Astrocyte of the cerebellum (primary cell): ENCODE data around the gene MAPKBP1.

ENCODE experiments used
- DNase-seq: peaks from one replicate; pipeline ENCODE4 v3.0.0-alpha.2; 2011; ENCODE audit warnings: low read depth
- H3K4me3 ChIP-seq: 2 replicates; pipeline ENCODE4 v1.5.1; 2011; ENCODE audit warnings: mild to moderate bottlenecking, low read depth, low read length, moderate library complexity
- CTCF ChIP-seq: IDR thresholded peaks from 2 replicates; pipeline ENCODE4 v1.5.1; 2012; ENCODE audit warnings: low read length, low read depth, moderate library complexity, mild to moderate bottlenecking; ENCODE audit errors: missing control alignments
- in situ Hi-C: cut with HindIII; loops from 2 replicates; pipeline ENCODE4 v1.10.0; 2017; ENCODE audit warnings: low sequenced_read_pairs

The MAPKBP1 gene

GRCh38 chr15:41797201-41797944 is 23.1 kb downstream of the MAPKBP1 start:
- in situ Hi-C loops: loop anchor here (25.0 kb wide), 1 partner anchor 90 kb away; the partner anchor contains the start of gene SPTBN5
- DNase-seq: no peak
- no peak overlapping the region for H3K4me3 ChIP-seq
- no peak for TF ChIP-seq CTCF

GRCh38 chr15:41798607-41799487 is 24.6 kb downstream of the MAPKBP1 start:
- TF ChIP-seq CTCF: no peak
- H3K4me3 ChIP-seq: no peak overlapping the region
- in situ Hi-C loops: loop anchor here (25.0 kb wide), 1 partner anchor 88 kb away; the partner anchor contains the start of gene SPTBN5
- no peak for DNase-seq

DNA sequence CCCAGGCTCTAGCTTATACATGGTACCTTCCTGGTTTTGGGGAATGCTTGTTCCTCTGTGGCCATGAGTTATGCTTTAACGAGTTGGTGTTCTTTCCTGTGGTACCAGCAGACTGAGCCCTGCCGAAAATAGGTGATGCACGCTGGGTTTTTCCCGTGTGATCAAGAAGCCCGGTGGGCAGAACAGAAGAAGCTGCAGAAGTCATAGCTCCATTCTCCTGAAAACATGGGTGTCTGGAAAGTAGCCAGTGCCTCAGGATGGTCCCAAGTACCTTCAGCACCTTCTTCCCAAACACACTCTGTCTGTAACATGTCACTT is 25.2 kb downstream of the MAPKBP1 start:
- H3K4me3 ChIP-seq: no peak overlapping the region
- DNase-seq: no peak
- no peak for TF ChIP-seq CTCF
- in situ Hi-C loops: loop anchor here (25.0 kb wide), 1 partner anchor 88 kb away; the partner anchor contains the start of gene SPTBN5

DNA sequence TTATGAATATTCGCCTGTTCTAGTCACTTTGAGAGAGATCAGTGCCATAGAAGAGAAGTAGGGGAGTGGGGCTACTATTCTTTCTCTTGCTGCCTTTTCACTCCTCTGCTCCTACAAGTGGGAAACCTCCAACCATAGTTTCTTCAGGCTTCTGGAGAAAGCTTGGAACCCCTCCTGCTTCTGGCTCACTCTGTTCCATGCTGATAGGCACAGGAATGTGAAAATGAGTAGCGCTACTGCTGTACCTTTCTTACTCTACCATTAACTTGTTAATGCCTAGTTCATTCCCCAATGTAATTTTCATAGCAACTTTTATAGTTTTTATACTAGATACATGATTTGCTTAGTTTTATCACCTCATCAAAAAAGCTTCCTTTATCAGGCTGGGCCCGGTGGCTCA is 26.9 kb downstream of the MAPKBP1 start:
- no peak for DNase-seq
- TF ChIP-seq CTCF: no peak
- no peak overlapping the region for H3K4me3 ChIP-seq
- in situ Hi-C loops: no loop called here

- no peak for DNase-seq
- no peak overlapping the region for H3K4me3 ChIP-seq
- TF ChIP-seq CTCF: no peak
- in situ Hi-C loops: no loop called here
Measured at GRCh38 chr15:41801850-41802455, 27.7 kb downstream of the MAPKBP1 start.

DNA sequence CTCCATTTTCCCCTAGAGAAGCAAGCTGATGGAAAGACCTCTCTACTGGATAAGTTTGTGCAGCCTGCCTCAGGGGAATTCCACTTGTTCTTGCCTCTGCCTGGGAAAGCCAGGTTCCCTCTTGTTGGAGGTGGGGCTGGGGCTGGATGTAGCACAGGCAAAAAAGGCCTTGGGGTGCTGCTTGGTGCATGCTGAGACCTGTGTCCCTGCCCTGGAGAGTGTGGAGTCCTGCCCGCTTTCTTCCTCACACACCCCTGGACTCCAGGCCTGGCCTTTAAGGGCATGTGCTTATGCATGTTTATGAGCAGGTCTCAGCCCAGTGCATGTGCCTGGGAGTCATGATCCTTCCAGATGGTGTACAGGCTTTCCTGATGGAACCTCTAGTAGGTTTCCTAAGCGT is 30.1 kb downstream of the MAPKBP1 start:
- no peak for DNase-seq
- no peak for TF ChIP-seq CTCF
- in situ Hi-C loops: no loop called here
- H3K4me3 ChIP-seq: no peak overlapping the region
